ENCODE data around the gene NCAPG2. TPM values are rescaled to one million over a fixed set of nuclear protein-coding genes. Genes with fewer than 3 reads are reported as not detected.

NCAPG2 gene
- total and polyA plus RNA-seq, 2 donors (not counting 1 experiment from before 2014, with no cell fraction given) = 10.9 to 18.7 TPM

DNA sequence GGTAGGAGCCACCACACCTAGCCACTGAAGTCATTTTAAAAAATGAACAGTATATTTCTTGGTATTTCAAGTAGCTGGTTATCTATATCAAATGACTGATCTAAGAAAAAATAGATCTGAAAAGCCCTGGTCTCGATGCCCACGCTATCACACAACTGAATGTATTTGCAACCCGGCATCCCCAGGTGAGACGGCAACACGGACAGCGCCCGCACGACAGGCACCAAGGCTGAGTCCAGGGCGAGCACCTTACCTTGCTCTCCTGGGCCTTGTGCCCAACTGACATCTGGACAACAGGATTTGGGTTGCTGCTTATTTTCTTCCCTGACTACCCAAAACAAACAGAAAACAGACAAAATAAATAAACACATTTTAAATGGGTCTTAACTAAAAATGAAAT lies 44.8 kb upstream of the NCAPG2 start:
- H3K9ac ChIP-seq (ENCODE audit: insufficient read depth, low read length) = no peak overlapping the region
- no peak overlapping the region for H3K4me2 ChIP-seq (ENCODE audit: extremely low read depth, insufficient read depth, low read length)
- no peak overlapping the region for H2AFZ ChIP-seq (ENCODE audit: low read length)
- no peaks in the 10 kb centered on the region for H3K9me3 ChIP-seq (ENCODE audit: control insufficient read depth, insufficient read depth, low read depth, low read length)
- no peaks in the 10 kb centered on the region for H3K36me3 ChIP-seq (ENCODE audit: control insufficient read depth, insufficient read depth, low read length)
- H3K79me2 ChIP-seq (ENCODE audit: control insufficient read depth, insufficient read depth, low read length) = no peaks in the 10 kb centered on the region
- TF ChIP-seq, protein P1, sequence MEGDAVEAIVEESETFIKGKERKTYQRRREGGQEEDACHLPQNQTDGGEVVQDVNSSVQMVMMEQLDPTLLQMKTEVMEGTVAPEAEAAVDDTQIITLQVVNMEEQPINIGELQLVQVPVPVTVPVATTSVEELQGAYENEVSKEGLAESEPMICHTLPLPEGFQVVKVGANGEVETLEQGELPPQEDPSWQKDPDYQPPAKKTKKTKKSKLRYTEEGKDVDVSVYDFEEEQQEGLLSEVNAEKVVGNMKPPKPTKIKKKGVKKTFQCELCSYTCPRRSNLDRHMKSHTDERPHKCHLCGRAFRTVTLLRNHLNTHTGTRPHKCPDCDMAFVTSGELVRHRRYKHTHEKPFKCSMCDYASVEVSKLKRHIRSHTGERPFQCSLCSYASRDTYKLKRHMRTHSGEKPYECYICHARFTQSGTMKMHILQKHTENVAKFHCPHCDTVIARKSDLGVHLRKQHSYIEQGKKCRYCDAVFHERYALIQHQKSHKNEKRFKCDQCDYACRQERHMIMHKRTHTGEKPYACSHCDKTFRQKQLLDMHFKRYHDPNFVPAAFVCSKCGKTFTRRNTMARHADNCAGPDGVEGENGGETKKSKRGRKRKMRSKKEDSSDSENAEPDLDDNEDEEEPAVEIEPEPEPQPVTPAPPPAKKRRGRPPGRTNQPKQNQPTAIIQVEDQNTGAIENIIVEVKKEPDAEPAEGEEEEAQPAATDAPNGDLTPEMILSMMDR (conservative IDR thresholded peaks at IDR 0.05 in 1 of 2, IDR thresholded peaks at IDR 0.05 in 1 of 2; ENCODE audit: low read depth in 1 of 2, low read length in 2 of 2) = no peak
- TF ChIP-seq EZH2 (IDR thresholded peaks at IDR 0.05; ENCODE audit: low read length, missing control alignments) = no peak
- H4K20me1 ChIP-seq (ENCODE audit: control insufficient read depth, extremely low read depth, insufficient read depth, low read length) = no peaks in the 10 kb centered on the region
- no peak for DNase-seq (ENCODE audit: low read depth in 2 of 2)
- no peaks in the 10 kb centered on the region for H3K27me3 ChIP-seq (ENCODE audit: control insufficient read depth, insufficient read depth, low read length)
- no peak overlapping the region for H3K27ac ChIP-seq (ENCODE audit: insufficient read depth, low read length)
- no peaks in the 10 kb centered on the region for H3K4me1 ChIP-seq (ENCODE audit: control insufficient read depth, extremely low read depth, insufficient read depth, low read length)
- H3K4me3 ChIP-seq (replicated peaks in 1 of 4; ENCODE audit: control extremely low read depth in 1 of 4, insufficient read depth in 1 of 4, low read depth in 3 of 4, low read length in 4 of 4) = no peak overlapping the region

DNA sequence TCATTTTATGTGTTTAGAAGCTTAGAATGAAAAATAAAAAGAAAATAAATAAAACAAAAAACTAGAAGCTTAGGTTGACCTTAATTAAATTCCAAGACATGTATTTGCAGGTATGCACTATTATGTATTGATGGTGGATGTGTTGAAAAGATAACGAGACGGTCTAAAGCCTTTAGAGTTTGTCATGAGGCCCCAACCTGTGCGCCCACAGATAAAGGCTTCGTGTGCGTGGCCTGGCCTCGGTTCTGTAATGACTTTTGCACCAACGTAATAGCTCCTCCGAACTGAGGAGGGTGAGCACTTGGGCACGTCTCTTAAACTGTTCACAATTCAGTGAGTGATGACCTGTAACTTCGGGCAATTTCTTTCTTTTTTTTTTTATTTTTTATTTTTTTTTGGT lies 43.7 kb upstream of the NCAPG2 start:
- Histone ChIP-seq H3K4me1 (ENCODE audit: control insufficient read depth, extremely low read depth, insufficient read depth, low read length) (no peaks in the 10 kb centered on the region), H3K27me3 (ENCODE audit: control insufficient read depth, insufficient read depth, low read length) (no peaks in the 10 kb centered on the region), H3K9ac (ENCODE audit: insufficient read depth, low read length) (no peak overlapping the region), H3K36me3 (ENCODE audit: control insufficient read depth, insufficient read depth, low read length) (peaks cover 3% of the 10 kb centered on the region), H3K4me2 (ENCODE audit: extremely low read depth, insufficient read depth, low read length) (no peak overlapping the region), H3K9me3 (ENCODE audit: control insufficient read depth, insufficient read depth, low read depth, low read length) (no peaks in the 10 kb centered on the region), H2AFZ (ENCODE audit: low read length) (no peak overlapping the region), H3K79me2 (ENCODE audit: control insufficient read depth, insufficient read depth, low read length) (no peaks in the 10 kb centered on the region), H3K4me3 (replicated peaks in 1 of 4; ENCODE audit: control extremely low read depth in 1 of 4, insufficient read depth in 1 of 4, low read depth in 3 of 4, low read length in 4 of 4) (no peak overlapping the region), H4K20me1 (ENCODE audit: control insufficient read depth, extremely low read depth, insufficient read depth, low read length) (no peaks in the 10 kb centered on the region), H3K27ac (ENCODE audit: insufficient read depth, low read length) (no peak overlapping the region)
- no peak for TF ChIP-seq EZH2 (IDR thresholded peaks at IDR 0.05; ENCODE audit: low read length, missing control alignments)
- TF ChIP-seq, protein P1 (conservative IDR thresholded peaks at IDR 0.05 in 1 of 2, IDR thresholded peaks at IDR 0.05 in 1 of 2; ENCODE audit: low read depth in 1 of 2, low read length in 2 of 2) = no peak
- no peak for DNase-seq (ENCODE audit: low read depth in 2 of 2)

DNA sequence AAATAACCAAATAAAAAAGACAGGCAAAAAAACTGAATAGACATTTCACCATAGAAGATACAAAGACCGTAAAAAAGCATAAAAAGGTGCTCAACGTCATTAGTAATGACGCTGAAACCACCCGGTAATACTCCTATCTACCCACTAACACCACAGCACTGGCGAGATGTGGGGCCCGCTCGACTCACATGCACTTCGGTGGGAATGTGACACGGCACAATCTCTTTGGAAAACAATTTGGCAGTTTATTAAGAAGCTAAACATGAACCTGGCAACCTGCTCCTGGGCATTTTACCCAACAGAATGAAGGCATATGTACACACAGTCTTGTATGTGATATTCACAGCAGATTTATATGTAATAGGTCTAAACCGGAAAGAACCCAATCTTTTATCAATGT lies 42.8 kb upstream of the NCAPG2 start:
- no peak overlapping the region for H3K4me2 ChIP-seq (ENCODE audit: extremely low read depth, insufficient read depth, low read length)
- no peak overlapping the region for H3K9ac ChIP-seq (ENCODE audit: insufficient read depth, low read length)
- TF ChIP-seq EZH2 (IDR thresholded peaks at IDR 0.05; ENCODE audit: low read length, missing control alignments) = no peak
- TF ChIP-seq, protein P1 (conservative IDR thresholded peaks at IDR 0.05 in 1 of 2, IDR thresholded peaks at IDR 0.05 in 1 of 2; ENCODE audit: low read depth in 1 of 2, low read length in 2 of 2) = no peak
- no peaks in the 10 kb centered on the region for H3K27me3 ChIP-seq (ENCODE audit: control insufficient read depth, insufficient read depth, low read length)
- no peaks in the 10 kb centered on the region for H3K79me2 ChIP-seq (ENCODE audit: control insufficient read depth, insufficient read depth, low read length)
- no peak overlapping the region for H3K27ac ChIP-seq (ENCODE audit: insufficient read depth, low read length)
- no peaks in the 10 kb centered on the region for H3K9me3 ChIP-seq (ENCODE audit: control insufficient read depth, insufficient read depth, low read depth, low read length)
- no peaks in the 10 kb centered on the region for H3K4me1 ChIP-seq (ENCODE audit: control insufficient read depth, extremely low read depth, insufficient read depth, low read length)
- H3K4me3 ChIP-seq (replicated peaks in 1 of 4; ENCODE audit: control extremely low read depth in 1 of 4, insufficient read depth in 1 of 4, low read depth in 3 of 4, low read length in 4 of 4) = no peak overlapping the region
- H3K36me3 ChIP-seq (ENCODE audit: control insufficient read depth, insufficient read depth, low read length) = peaks cover 4% of the 10 kb centered on the region
- no peak for DNase-seq (ENCODE audit: low read depth in 2 of 2)
- no peaks in the 10 kb centered on the region for H4K20me1 ChIP-seq (ENCODE audit: control insufficient read depth, extremely low read depth, insufficient read depth, low read length)
- no peak overlapping the region for H2AFZ ChIP-seq (ENCODE audit: low read length)
